Suprapubic skin (tissue), 4 donors: ENCODE data around the gene TIPARP. TPM values are rescaled to one million over a fixed set of nuclear protein-coding genes. Genes with fewer than 3 reads are reported as not detected.
"Not testable (repeated sequence)": the region's sequence is repeated elsewhere in the genome, so short reads cannot be mapped to it uniquely, and the experiment has no call there.

Source experiments
- DNase-seq, 2 donors: peaks; one replicate each; pipeline ENCODE4 v3.0.0-alpha.2; 2019; ENCODE audit warnings: low spot score in 2 of 2
- H3K27ac ChIP-seq: fragments of 200-600 bp; sonication (generic); one replicate; pipeline ENCODE4 v1.5.1; 2019
- H3K27me3 ChIP-seq: fragments of 200-600 bp; sonication (generic); one replicate; pipeline ENCODE4 v1.5.1; 2019
- H3K36me3 ChIP-seq: fragments of 200-600 bp; sonication (generic); one replicate; pipeline ENCODE4 v1.5.1; 2019
- H3K4me1 ChIP-seq: fragments of 200-600 bp; sonication (generic); one replicate; pipeline ENCODE4 v1.5.1; 2019
- H3K4me3 ChIP-seq: fragments of 200-600 bp; sonication (generic); one replicate; pipeline ENCODE4 v1.5.1; 2019; ENCODE audit warnings: mild to moderate bottlenecking
- H3K9me3 ChIP-seq: fragments of 200-600 bp; sonication (generic); one replicate; pipeline ENCODE4 v1.5.1; 2019
- CTCF ChIP-seq, 2 donors: fragments of 200-600 bp in 1 of 2; fragments of 450-650 bp in 1 of 2; sonication (generic) in 1 of 2; IDR thresholded peaks; one replicate each; pipeline ENCODE4 v1.5.1; 2016 to 2019; ENCODE audit warnings: antibody characterized with exemption in 2 of 2, mild to moderate bottlenecking in 1 of 2, moderate library complexity in 1 of 2
- EP300 ChIP-seq: sonication (generic); formaldehyde crosslinking; IDR thresholded peaks from one replicate; pipeline ENCODE4 v1.6.1; 2017; ENCODE audit warnings: antibody characterized with exemption
- POLR2A ChIP-seq, 2 donors: fragments of 450-650 bp; IDR thresholded peaks; one replicate each; pipeline ENCODE4 v1.6.1; 2017; ENCODE audit warnings: antibody characterized with exemption in 2 of 2, mild to moderate bottlenecking in 2 of 2, moderate library complexity in 2 of 2
- POLR2AphosphoS5 ChIP-seq, 3 donors: sonication (generic); formaldehyde crosslinking; IDR thresholded peaks; one replicate each; pipeline ENCODE4 v1.6.1; 2017; ENCODE audit warnings: antibody characterized with exemption in 3 of 3
- WGBS: methylation state at CpG from one replicate; pipeline ENCODE4 v1.1.5; 2018; 5-methylcytosine and 5-hydroxymethylcytosine counted together
- total RNA-seq, 4 donors: library from RNA; depleted of rRNA; stranded (reverse); fragments of >200 nt; gene quantifications; one replicate each; pipeline ENCODE4 v1.1.0, GENCODE V29; 2016

Gene TIPARP
- total RNA-seq, 4 donors from 2014 or later: 85.5 to 152 (median 140) TPM

DNA sequence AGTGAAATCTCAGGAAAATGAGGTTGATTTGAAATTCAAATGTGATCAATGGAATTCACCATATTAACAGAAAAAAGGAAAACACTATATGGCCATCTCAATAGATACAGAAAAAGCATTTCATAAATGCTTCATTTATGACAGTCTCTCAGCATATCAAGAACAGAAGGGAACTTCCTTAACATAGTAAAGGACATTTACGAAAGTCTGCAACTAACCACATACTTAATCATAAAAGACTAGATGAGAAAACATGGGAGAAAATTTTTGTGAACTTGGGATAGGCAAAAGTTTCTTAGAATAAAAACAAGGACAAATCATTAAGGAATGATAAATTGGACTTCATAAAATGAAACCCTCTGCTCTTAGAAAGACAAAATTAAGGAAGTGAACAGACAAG, 24.7 kb upstream of the TIPARP start:
- Histone ChIP-seq H3K4me3 (no peak overlapping the region), H3K27me3 (no peaks in the 10 kb centered on the region), H3K4me1 (no peaks in the 10 kb centered on the region), H3K27ac (no peak overlapping the region), H3K36me3 (no peaks in the 10 kb centered on the region), H3K9me3 (no peaks in the 10 kb centered on the region)
- DNase-seq: no peak
- 80% methylated on average over 1 of the region's 1 CpG for WGBS
- TF ChIP-seq CTCF (IDR thresholded peaks at IDR 0.05): no peak
- TF ChIP-seq POLR2A (IDR thresholded peaks at IDR 0.05): no peak
- no peak for TF ChIP-seq EP300
- TF ChIP-seq POLR2AphosphoS5 (IDR thresholded peaks at IDR 0.05): no peak

GRCh38 chr3:156652661-156653060, 21.7 kb upstream of the TIPARP start:
- not testable (repeated sequence) for H3K4me3 ChIP-seq, DNase-seq, H3K4me1 ChIP-seq, H3K27me3 ChIP-seq, H3K9me3 ChIP-seq, H3K27ac ChIP-seq, H3K36me3 ChIP-seq
- WGBS: 96% methylated on average over 2 of the region's 2 CpGs

DNA sequence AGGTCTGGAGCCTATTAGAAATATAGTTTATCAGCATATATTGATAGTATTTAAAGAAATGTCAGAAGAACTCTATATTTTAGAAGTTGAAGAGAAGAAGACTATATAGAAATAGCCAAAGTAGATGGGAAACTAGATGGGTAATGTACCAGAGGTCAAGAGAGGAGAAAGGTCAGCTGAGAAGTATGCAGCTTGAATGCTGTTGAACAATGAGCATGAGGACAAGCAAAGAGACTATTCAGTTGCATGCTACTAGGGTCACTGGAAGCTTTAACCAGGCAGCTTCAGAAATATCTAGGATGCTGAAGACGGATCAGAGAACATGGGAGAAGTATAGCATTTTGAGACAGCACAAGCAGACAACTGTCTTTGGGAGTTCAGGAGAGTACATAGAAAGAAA, 19.6 kb upstream of the TIPARP start:
- H3K4me3 ChIP-seq: no peak overlapping the region
- no peak for DNase-seq
- H3K9me3 ChIP-seq: no peaks in the 10 kb centered on the region
- H3K36me3 ChIP-seq: no peaks in the 10 kb centered on the region
- 97% methylated on average over 1 of the region's 1 CpG for WGBS
- no peak overlapping the region for H3K27ac ChIP-seq
- H3K27me3 ChIP-seq: no peaks in the 10 kb centered on the region
- TF ChIP-seq POLR2A (IDR thresholded peaks at IDR 0.05) (no peak), EP300 (no peak), POLR2AphosphoS5 (IDR thresholded peaks at IDR 0.05) (no peak), CTCF (IDR thresholded peaks at IDR 0.05) (no peak)
- no peaks in the 10 kb centered on the region for H3K4me1 ChIP-seq

- 86% methylated on average over 5 of the region's 5 CpGs for WGBS
- H3K36me3 ChIP-seq: no peaks in the 10 kb centered on the region
Measured at GRCh38 chr3:156655819-156656550, 18.4 kb upstream of the TIPARP start.

GRCh38 chr3:156657440-156657839, 16.9 kb upstream of the TIPARP start:
- Histone ChIP-seq H3K27ac (no peak overlapping the region), H3K4me1 (no peaks in the 10 kb centered on the region), H3K27me3 (no peaks in the 10 kb centered on the region), H3K9me3 (no peaks in the 10 kb centered on the region), H3K4me3 (no peak overlapping the region), H3K36me3 (no peaks in the 10 kb centered on the region)
- TF ChIP-seq CTCF (IDR thresholded peaks at IDR 0.05) (no peak), POLR2A (IDR thresholded peaks at IDR 0.05) (no peak), POLR2AphosphoS5 (IDR thresholded peaks at IDR 0.05) (no peak), EP300 (no peak)
- no peak for DNase-seq
- 96% methylated on average over 2 of the region's 2 CpGs for WGBS

More at GRCh38 chr3:156655819-156656550, 18.4 kb upstream of the TIPARP start:
- no peak overlapping the region for H3K4me3 ChIP-seq
- H3K27ac ChIP-seq: no peak overlapping the region
- H3K4me1 ChIP-seq: no peaks in the 10 kb centered on the region
- no peaks in the 10 kb centered on the region for H3K9me3 ChIP-seq
- TF ChIP-seq CTCF (IDR thresholded peaks at IDR 0.05): no peak
- no peak for TF ChIP-seq POLR2A (IDR thresholded peaks at IDR 0.05)
- TF ChIP-seq POLR2AphosphoS5 (IDR thresholded peaks at IDR 0.05): no peak
- DNase-seq: no peak
- H3K27me3 ChIP-seq: no peaks in the 10 kb centered on the region
